GM12891 (cell line): ENCODE measurements around the gene MAPK8IP2.

ENCODE experiments used
- DNase-seq: peaks from one replicate; pipeline ENCODE4 v3.0.0; 2011; ENCODE audit warnings: low spot score; ENCODE audit not compliant: insufficient read length
- FAIRE-seq: peaks from 2 replicates; lab custom pipeline; 2011; peaks lifted over from hg19 to GRCh38; lab: Jason Lieb, UNC
- PAX5 ChIP-seq: IDR thresholded peaks from 2 replicates; pipeline ENCODE4 v1.6.1; 2011; ENCODE audit warnings: low read length, moderate library complexity, mild to moderate bottlenecking; ENCODE audit not compliant: insufficient read depth, severe bottlenecking
- POLR2A ChIP-seq: IDR thresholded peaks from 2 replicates; pipeline ENCODE4 v1.6.1; 2011; ENCODE audit warnings: low read depth, low read length, control low read depth
- POLR2AphosphoS5 ChIP-seq: IDR thresholded peaks from 2 replicates; pipeline ENCODE4 v1.6.1; 2011; ENCODE audit warnings: low read depth, low read length, control low read depth
- POU2F2 ChIP-seq: IDR thresholded peaks from 2 replicates; pipeline ENCODE4 v1.6.1; 2011; ENCODE audit warnings: low read depth, mild to moderate bottlenecking, control low read depth, low read length, moderate library complexity
- SPI1 ChIP-seq: IDR thresholded peaks from 2 replicates; pipeline ENCODE4 v1.6.1; 2011; ENCODE audit warnings: low read depth, low read length, control low read depth
- TAF1 ChIP-seq: IDR thresholded peaks from 2 replicates; pipeline ENCODE4 v1.6.1; 2011; ENCODE audit warnings: low read depth, low read length, control low read depth

MAPK8IP2 gene

DNA sequence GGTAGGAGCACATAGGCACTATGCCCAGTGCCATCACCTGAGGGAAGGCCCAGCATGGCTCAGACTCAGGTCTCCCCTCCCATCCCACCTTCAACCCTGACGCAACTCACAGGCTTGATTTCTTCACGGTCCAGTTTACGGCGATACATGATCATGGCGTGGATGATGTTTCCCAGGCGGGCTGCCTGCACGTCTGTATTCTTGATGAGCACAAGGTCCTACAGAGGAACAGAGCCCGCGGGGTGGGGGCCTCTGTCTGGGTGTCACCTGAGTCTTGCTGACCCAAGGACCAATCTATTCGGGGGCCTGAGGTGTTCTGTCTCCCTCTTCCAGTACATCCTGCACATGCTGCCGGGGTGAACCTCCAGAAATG is 26.2 kb upstream of the MAPK8IP2 start:
- no peak for DNase-seq
- FAIRE-seq = no peak
- TF ChIP-seq POLR2A (no peak), POU2F2 (no peak), POLR2AphosphoS5 (no peak), PAX5 (no peak), TAF1 (no peak), SPI1 (no peak)

DNA sequence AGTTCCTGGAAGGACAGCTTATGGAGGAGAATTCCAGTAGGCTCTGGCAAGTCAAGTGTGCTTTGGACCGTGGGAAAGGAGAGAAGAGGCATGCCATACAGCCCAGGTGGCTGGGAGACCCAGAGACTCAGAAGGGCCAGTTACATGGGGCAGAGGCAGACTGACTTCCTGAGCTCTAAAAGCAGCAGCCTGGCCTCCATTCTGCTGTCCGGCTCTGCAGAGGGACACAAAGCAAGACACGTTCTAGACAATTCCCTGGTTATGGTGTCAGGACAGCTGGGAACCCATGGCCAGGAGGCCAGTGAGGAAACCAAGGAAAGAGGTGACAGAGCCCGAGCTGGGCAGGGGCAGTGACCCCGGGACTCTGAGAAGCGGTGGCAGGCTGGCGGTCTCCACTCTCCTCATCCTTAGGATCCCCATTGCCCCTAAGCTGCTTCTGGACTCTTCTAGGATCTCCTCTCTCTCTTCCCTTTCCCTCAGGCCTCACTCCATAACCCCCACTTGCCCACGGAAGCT is 25.1 kb upstream of the MAPK8IP2 start:
- no peak for DNase-seq
- FAIRE-seq = no peak
- TF ChIP-seq POU2F2 (no peak), PAX5 (no peak), SPI1 (no peak), TAF1 (no peak), POLR2AphosphoS5 (no peak), POLR2A (no peak)

DNA sequence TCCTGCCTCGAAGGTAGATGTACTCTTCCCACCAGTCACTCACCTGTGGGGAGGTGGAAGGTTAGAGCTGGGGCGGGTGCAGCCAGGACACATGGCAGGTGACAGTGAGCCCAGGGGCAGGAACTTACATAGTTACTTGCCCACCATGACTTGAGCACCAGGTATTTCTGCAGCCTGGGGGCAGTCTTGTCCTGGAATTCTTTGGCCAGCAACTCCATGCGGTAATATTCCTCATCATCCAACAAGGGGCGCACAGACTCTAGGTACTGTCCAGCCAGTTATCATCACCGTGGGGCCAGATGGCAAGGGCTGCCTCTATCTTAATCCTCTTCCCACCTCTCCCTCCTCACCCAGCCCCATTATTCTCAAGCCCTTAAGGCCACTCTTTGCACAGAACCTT is 24.5 kb upstream of the MAPK8IP2 start:
- DNase-seq (no peak), FAIRE-seq (no peak)

DNA sequence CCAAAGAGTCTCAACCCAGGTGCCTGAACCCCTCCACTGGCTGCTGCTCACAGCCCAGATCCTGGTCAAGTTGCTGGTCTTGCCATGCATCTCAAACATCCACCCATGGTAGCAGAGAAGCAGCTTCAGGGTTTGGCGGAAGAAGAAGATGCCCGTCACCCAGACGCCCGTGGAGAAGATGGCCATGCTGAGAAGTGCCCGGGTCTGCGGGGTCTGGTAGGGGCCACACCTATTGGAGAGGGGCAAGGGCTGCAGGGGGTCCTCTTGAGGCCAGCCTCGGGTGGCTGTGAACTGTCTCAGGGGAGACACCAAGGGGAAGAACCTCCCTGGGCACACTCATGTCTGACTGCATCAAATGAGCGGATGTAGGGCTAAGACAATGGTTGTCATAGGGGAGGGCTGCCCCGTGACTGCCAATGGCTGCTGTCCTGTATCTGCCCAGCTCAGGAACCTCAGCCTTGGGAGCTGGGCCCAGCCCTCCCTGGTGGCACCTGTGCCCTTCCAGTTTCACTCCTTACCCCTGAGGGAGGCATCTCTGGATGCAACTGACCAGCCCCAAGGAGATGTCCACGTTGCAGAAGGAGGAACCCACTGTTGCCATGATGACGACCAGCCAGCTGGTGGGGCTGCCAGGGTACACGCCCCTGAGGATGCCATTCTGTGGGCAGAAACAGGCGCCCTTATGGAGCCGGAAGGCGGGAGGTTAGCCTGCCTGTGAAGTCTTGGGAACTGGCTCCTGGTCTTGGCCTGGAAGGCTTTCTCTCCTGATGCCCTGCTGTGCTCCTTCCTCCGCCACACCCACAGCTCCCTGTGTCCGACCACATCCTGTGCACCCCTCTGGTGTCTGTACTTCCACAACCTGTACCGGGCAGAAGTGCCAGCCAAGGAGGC is 23.5 kb upstream of the MAPK8IP2 start:
- no peak for TF ChIP-seq POLR2A
- no peak for TF ChIP-seq SPI1
- TF ChIP-seq POLR2AphosphoS5 = no peak
- no peak for TF ChIP-seq POU2F2
- no peak for TF ChIP-seq TAF1
- TF ChIP-seq PAX5 = no peak
- no peak for FAIRE-seq
- DNase-seq = no peak

More for the DNA sequence above, 24.5 kb upstream of the MAPK8IP2 start:
- TF ChIP-seq POLR2AphosphoS5 (no peak), POLR2A (no peak), PAX5 (no peak), TAF1 (no peak), SPI1 (no peak), POU2F2 (no peak)

DNA sequence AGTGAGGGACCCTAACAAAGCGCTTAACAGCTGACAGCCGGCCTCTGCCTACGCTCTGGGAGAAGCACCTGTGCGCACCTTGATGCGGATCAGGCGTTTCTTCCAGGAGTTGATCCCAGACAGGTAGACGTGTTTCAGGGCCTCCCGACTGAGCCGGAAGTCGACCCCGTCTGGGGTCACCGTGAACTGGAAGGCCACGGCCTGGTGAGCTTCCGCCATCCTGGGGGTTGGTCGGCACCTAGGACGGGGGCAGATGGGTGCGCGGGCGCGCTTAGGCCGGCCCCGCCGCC is 23.0 kb upstream of the MAPK8IP2 start:
- no peak for TF ChIP-seq TAF1
- no peak for TF ChIP-seq PAX5
- TF ChIP-seq POLR2A = no peak
- no peak for TF ChIP-seq POU2F2
- TF ChIP-seq SPI1 = no peak
- no peak for TF ChIP-seq POLR2AphosphoS5
- FAIRE-seq (no peak), DNase-seq (no peak)

DNA sequence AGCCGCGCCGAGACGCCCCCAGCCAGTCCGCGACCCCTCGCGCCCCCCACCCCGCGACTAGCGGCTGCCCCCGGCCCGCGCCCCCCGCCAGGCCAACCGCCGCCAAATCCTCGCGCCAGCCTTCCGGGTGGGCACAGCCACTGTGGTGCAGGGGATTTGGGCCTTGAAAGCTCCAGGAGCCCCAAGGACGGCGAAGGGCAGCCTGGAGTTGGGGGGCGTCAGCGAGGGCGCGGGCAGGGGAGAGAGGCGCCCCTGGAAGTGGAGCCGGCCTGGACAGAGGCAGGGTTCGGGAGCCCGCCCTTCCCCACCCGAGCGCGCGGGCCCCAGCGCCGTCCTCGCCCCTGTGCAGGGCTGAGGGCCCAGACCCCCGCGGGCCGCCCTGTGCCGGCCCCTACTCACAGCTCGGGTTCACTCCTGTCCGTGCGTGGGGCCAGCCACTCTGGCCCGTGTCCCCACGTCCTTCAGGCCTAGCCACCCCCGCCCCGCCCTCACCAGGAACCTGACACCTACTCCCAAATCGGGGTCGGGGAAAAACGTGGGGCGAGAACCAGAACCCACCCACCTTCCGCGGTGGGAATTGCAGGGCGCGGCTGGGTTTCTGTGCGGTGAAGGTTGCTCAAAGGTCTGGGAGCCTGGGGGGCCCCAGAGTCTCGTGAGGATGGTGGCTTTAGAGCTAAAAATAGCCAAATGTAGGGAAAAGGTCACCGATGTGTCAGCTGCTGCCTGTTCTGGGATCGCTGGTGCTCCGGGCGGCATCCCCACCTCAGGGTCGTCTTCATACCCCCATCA is 22.4 kb upstream of the MAPK8IP2 start, which contains the start of gene CPT1B:
Gene CPT1B, minus strand, starts transcription at position 441 of the 789 bp plus-strand sequence. CDS start 512 bp downstream, outside the sequence.
- no peak for FAIRE-seq

DNA sequence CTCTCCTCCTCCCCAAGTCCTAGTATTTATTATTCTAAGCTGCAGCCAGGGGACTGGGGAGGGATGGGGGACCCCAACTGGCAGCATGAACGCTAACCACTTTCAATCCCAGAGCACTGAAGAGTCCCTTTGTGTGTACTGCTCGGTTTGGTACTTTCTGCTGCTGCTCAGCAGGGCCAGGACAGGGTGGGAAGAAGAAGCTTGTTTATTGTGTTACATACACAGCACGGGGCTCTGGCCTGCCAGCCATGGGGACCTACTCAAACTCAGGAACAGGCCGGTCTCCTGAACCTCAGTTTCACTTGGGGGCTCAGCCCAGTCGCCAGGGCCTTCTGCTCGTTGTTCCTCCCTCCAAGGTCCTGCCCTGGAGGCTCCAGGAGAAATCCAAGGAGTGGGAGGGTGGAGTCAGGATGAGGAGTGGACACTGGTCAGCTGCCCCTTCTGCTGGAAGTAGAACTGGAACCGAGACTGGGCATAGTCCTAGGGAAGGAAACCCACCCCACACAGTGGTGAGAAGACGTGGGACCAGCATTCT is 21.8 kb upstream of the MAPK8IP2 start:
- no peak for DNase-seq
- TF ChIP-seq POU2F2 (no peak), POLR2AphosphoS5 (no peak), TAF1 (no peak), SPI1 (no peak), PAX5 (no peak), POLR2A (no peak)
- no peak for FAIRE-seq

More for the DNA sequence above, 22.4 kb upstream of the MAPK8IP2 start, which contains the start of gene CPT1B:
- no peak for TF ChIP-seq PAX5
- no peak for TF ChIP-seq SPI1
- no peak for TF ChIP-seq POU2F2
- no peak for TF ChIP-seq TAF1
- no peak for TF ChIP-seq POLR2AphosphoS5
- no peak for TF ChIP-seq POLR2A
- DNase-seq = no peak

DNA sequence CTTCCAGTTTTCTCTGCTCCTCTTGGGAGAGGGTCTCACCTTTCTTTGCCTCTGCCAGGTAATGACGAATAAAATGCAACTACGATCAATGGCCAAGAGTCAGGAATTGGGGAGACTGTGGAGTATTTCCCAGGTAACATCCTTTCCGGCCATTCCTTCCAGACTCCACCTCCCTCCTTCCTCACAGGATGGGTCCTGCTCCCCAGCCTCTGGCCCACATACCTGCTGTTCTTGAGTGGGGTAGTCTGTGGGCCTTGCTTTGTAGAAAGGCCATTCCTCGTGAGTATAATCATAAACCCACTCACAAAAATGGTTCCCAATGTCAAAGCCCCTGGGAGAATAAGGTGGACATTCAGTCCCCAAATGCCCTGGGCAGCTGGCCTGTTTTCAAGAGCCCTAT is 20.8 kb upstream of the MAPK8IP2 start:
- DNase-seq (no peak), FAIRE-seq (no peak)
- TF ChIP-seq PAX5 (no peak), TAF1 (no peak), POU2F2 (no peak), POLR2A (no peak), POLR2AphosphoS5 (no peak), SPI1 (no peak)

DNA sequence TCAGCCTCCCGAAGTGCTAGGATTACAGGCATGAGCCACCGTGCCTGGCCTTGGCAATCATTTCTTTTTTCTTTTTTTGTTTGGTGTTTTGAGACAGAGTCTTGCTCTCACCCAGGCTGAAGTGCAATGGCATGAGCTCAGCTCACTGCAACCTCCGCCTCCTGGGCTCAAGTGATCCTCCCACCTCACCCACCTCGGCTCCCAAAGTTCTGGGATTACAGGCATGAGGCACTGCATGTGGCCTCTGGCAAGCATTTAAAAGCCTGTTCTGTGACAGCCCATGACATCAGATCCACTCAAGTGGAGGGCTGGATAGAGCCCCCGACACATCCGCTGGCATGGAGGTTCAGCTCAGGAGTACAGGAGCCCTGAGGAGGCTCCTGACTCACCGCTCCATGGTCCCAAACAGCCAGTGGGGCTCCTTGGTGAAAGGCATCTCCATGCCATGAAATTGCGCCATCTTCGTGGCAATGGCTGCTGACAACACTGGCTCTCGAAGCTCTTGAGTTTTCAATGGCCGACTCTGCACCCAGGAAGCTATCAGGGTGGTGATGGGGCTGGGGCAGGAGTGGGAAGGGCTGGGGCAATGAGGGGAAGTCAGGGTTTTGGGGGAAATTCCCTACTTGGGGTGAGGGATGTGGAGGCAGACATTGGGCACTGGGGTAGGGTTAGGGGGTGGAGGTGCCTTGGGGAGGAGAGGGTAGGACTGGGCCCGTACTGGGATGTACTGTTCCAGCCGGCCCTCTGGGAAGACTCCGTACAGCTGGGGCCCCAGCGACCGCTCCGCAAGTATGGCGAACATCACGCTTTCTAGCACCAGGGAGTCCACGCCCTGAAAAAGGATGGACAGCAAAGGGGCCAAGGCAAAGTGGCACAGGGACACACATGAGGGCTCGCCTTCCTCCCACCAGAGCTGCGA is 19.3 kb upstream of the MAPK8IP2 start:
- TF ChIP-seq SPI1 = no peak
- no peak for FAIRE-seq

More for the DNA sequence above, 19.3 kb upstream of the MAPK8IP2 start:
- DNase-seq = no peak
